RWPE2 (cell line): Measurements from ENCODE around the gene MFSD6.
"Not testable (repeated sequence)": the region's sequence is repeated elsewhere in the genome, so short reads cannot be mapped to it uniquely, and the experiment has no call there.

ENCODE experiments used
- ATAC-seq: fragments of 200-7000 bp; cut with Tn5 transposase; 3 replicates; pipeline ENCODE4 v1.9.1; 2021; ENCODE audit warnings: low read depth
- DNase-seq: peaks from one replicate; pipeline ENCODE4 v3.0.0-alpha.2; 2020; ENCODE audit warnings: low spot score
- H3K27ac ChIP-seq: fragments of 450-650 bp; 2 replicates; pipeline ENCODE4 v1.5.1; 2017; ENCODE audit warnings: mild to moderate bottlenecking; ENCODE audit not compliant: poor library complexity, severe bottlenecking
- H3K27me3 ChIP-seq: fragments of 250-450 bp; sonication (Bioruptor Pico); 2 replicates; pipeline ENCODE4 v1.5.1; 2021; ENCODE audit warnings: mild to moderate bottlenecking, moderate library complexity; ENCODE audit not compliant: insufficient read depth, poor library complexity, severe bottlenecking
- H3K36me3 ChIP-seq: fragments of 250-450 bp; sonication (Bioruptor Pico); 2 replicates; pipeline ENCODE4 v1.5.1; 2020; ENCODE audit warnings: low read depth, mild to moderate bottlenecking, moderate library complexity
- H3K4me1 ChIP-seq: fragments of 250-450 bp; sonication (Bioruptor Pico); 2 replicates; pipeline ENCODE4 v1.5.1; 2021; ENCODE audit warnings: mild to moderate bottlenecking, moderate library complexity; ENCODE audit not compliant: insufficient read depth, poor library complexity, severe bottlenecking
- H3K4me3 ChIP-seq: fragments of 250-450 bp; sonication (Bioruptor Pico); 2 replicates; pipeline ENCODE4 v1.5.1; 2021; ENCODE audit warnings: mild to moderate bottlenecking, moderate library complexity; ENCODE audit not compliant: severe bottlenecking
- H3K9me3 ChIP-seq: fragments of 250-450 bp; sonication (Bioruptor Pico); 2 replicates; pipeline ENCODE4 v1.5.1; 2021; ENCODE audit warnings: mild to moderate bottlenecking, moderate library complexity; ENCODE audit not compliant: severe bottlenecking
- TF ChIP-seq, protein P1 (sequence below): fragments of 450-650 bp; IDR thresholded peaks from one replicate; pipeline ENCODE4 v1.5.1; 2017; ENCODE audit warnings: mild to moderate bottlenecking, moderate library complexity; ENCODE audit not compliant: poor library complexity, severe bottlenecking

The MFSD6 gene

DNA sequence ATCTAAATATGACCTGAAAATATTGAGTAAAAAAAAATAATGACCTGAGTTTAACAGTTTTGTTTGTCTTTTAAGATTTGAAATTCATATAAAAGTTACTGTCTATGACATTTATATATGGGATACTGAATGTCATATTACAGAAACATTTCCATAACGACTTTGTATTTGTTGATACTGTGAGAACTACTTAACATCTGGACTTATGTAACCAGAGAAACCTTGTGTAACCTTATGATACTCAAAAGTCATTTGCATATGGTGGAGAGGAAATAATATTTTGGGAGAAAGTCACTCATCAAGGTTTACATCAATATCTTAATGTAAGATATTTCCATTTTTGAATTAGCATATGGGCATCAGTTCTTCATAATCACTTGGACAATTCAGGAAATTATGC is 12.6 kb downstream of the MFSD6 start:
- Histone ChIP-seq H3K4me1 (peaks cover 3% of the 10 kb centered on the region), H3K4me3 (no peak overlapping the region), H3K27ac (no peak overlapping the region), H3K9me3 (no peaks in the 10 kb centered on the region), H3K27me3 (no peaks in the 10 kb centered on the region), H3K36me3 (no peaks in the 10 kb centered on the region)
- TF ChIP-seq, protein P1, sequence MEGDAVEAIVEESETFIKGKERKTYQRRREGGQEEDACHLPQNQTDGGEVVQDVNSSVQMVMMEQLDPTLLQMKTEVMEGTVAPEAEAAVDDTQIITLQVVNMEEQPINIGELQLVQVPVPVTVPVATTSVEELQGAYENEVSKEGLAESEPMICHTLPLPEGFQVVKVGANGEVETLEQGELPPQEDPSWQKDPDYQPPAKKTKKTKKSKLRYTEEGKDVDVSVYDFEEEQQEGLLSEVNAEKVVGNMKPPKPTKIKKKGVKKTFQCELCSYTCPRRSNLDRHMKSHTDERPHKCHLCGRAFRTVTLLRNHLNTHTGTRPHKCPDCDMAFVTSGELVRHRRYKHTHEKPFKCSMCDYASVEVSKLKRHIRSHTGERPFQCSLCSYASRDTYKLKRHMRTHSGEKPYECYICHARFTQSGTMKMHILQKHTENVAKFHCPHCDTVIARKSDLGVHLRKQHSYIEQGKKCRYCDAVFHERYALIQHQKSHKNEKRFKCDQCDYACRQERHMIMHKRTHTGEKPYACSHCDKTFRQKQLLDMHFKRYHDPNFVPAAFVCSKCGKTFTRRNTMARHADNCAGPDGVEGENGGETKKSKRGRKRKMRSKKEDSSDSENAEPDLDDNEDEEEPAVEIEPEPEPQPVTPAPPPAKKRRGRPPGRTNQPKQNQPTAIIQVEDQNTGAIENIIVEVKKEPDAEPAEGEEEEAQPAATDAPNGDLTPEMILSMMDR, result no peak
- DNase-seq, result no peak
- no peak for ATAC-seq

DNA sequence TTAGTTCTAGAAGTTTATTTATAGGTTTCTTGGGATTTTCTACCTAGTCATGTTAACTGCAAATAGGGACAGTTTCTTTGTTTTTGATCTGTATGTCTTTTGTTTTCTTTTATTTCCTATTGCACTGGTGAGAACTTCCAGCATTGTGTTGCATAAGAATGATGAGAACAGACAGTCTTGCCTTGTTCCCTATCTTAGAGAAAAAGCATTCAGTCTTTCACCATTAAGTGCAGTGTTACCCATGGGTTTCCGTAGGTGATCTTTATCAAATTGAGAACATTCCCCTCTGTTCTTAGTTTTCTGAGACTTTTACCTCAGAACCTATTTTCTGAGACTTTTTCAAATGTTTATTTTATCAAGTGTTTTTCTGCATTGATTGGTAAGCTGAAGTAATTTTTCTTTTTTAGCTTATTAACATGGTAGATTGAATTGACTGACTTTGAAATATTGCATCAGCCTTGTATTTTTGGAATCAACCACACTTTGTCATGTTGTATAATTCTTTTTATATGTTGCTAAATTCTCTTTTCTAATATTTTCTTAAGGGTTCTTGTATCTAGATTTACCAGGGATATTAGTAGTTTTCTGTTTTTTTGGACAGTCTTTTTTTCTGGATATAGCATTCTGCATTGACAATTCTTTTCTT is 17.2 kb downstream of the MFSD6 start:
- TF ChIP-seq, protein P1, result no peak
- H3K36me3 ChIP-seq, result no peaks in the 10 kb centered on the region
- ATAC-seq, result no peak

DNA sequence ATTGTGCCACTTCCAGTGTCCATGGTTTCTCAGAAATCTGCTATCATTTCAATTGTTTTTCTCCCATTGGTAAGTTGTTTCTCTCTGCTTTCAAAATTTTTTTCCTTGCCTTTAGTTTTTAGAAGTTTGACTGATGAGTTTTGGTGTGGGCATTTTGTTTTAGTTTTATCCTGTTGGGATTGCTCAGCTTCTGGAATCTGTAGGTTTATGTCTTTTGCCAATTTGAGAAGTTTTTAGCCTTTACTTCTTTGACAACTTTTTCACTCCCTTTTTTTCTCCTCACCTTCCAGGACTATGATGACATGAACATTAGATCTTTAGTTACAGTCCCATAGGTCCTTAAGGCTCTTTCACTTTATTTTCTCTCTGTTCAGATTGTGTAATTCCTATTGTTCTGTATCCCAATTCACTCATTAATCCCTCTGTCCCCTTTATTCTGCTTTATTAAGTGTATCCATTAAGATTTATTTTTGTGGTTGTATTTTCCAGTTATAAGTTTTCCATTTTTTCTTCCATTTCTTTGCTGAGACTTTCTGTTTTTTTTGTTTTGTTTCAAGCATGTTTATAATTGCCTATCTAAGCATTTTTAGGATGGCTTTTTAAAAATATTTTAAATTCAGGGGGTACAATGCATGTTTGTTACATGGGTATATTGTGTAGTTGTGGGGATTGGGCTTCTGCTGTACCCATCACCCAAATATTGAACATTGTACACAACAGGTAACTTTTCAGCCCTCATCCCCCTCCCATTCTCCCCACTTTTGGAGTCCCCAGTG is 17.9 kb downstream of the MFSD6 start:
- no peaks in the 10 kb centered on the region for H3K36me3 ChIP-seq
- no peaks in the 10 kb centered on the region for H3K4me1 ChIP-seq
- H3K9me3 ChIP-seq, result no peaks in the 10 kb centered on the region
- DNase-seq, result no peak
- TF ChIP-seq, protein P1, result no peak
- no peaks in the 10 kb centered on the region for H3K27me3 ChIP-seq
- no peak overlapping the region for H3K27ac ChIP-seq
- no peak for ATAC-seq
- H3K4me3 ChIP-seq, result no peak overlapping the region

More for the DNA sequence above, 17.2 kb downstream of the MFSD6 start:
- DNase-seq, result no peak
- Histone ChIP-seq H3K27ac (no peak overlapping the region), H3K9me3 (no peaks in the 10 kb centered on the region), H3K4me1 (no peaks in the 10 kb centered on the region), H3K27me3 (no peaks in the 10 kb centered on the region), H3K4me3 (no peak overlapping the region)

DNA sequence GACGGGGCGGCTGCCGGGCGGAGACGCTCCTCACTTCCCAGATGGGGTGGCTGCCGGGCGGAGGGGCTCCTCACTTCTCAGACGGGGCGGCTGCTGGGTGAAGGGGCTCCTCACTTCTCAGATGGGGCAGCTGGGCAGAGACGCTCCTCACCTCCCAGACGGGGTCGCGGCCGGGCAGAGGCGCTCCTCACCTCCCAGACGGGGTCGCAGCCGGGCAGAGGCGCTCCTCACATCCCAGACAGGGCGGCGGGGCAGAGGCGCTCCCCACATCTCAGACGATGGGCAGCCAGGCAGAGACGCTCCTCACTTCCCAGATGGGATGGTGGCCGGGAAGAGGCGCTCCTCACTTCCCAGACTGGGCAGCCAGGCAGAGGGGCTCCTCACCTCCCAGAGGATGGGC is 22.7 kb downstream of the MFSD6 start:
- H3K27me3 ChIP-seq, H3K4me3 ChIP-seq, ATAC-seq, DNase-seq, H3K4me1 ChIP-seq, H3K9me3 ChIP-seq, H3K27ac ChIP-seq, H3K36me3 ChIP-seq: not testable (repeated sequence)

DNA sequence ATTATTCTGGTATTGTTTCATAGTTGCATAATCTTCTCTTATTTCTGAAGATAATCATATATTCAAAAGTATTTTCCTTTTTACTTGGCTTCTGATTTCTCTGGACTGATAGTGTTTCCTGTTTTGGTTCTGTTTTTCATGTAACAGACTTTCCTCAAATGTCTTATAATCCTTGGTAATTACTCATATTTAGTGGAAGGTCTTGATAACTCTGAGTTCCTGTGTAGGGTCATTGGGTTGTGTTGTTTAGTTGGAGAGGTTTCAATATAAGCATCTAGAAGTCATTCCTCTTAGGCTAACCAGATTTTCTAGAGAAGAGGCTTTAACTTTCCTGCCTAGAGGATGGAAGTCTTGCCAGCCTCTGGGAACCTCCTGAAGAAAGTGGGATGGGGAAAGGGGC is 23.8 kb downstream of the MFSD6 start:
- no peak overlapping the region for H3K4me3 ChIP-seq
- ATAC-seq (no peak), DNase-seq (no peak)
- no peaks in the 10 kb centered on the region for H3K4me1 ChIP-seq
- TF ChIP-seq, protein P1, result no peak
- H3K27ac ChIP-seq, result no peak overlapping the region
- H3K27me3 ChIP-seq, result no peaks in the 10 kb centered on the region
- H3K9me3 ChIP-seq, result no peaks in the 10 kb centered on the region
- no peaks in the 10 kb centered on the region for H3K36me3 ChIP-seq
